Neural cell (in vitro differentiated cells): Measurements from ENCODE around the gene MAP2K7. TPM values are rescaled to one million over a fixed set of nuclear protein-coding genes. Genes with fewer than 3 reads are reported as not detected.

Source experiments
- H2AFZ ChIP-seq: fragments of 200-600, 300-800 bp; sonication (generic), shearing (Covaris generic); 2 replicates; pipeline ENCODE4 v1.6.0; 2014; ENCODE audit warnings: low read depth, mild to moderate bottlenecking, antibody characterized with exemption, low read length, moderate library complexity
- H3F3A ChIP-seq: fragments of 200-600 bp; shearing (Covaris generic); 2 replicates; pipeline ENCODE4 v1.6.1; 2016; ENCODE audit warnings: mild to moderate bottlenecking, moderate library complexity, mixed read lengths, antibody characterized with exemption, low read length; ENCODE audit not compliant: insufficient read depth, poor library complexity, severe bottlenecking
- H3K27ac ChIP-seq: fragments of 200-600, 300-800 bp; sonication (generic), shearing (Covaris generic); 2 replicates; pipeline ENCODE4 v1.5.1; 2014; ENCODE audit warnings: mild to moderate bottlenecking, low read length, moderate library complexity
- H3K27me3 ChIP-seq: fragments of 300-800, 200-600 bp; sonication (generic), shearing (Covaris generic); 2 replicates; pipeline ENCODE4 v1.6.0; 2014; ENCODE audit warnings: mild to moderate bottlenecking, low read depth, low read length, moderate library complexity; ENCODE audit not compliant: insufficient read depth
- H3K36me3 ChIP-seq: fragments of 300-800, 200-600 bp; sonication (generic), shearing (Covaris generic); 2 replicates; pipeline ENCODE4 v1.5.1; 2014; ENCODE audit warnings: mild to moderate bottlenecking, antibody characterized with exemption, low read length, moderate library complexity; ENCODE audit not compliant: insufficient read depth
- H3K4me2 ChIP-seq: fragments of 300-800, 200-600 bp; sonication (generic), shearing (Covaris generic); 2 replicates; pipeline ENCODE4 v1.6.0; 2014; ENCODE audit warnings: mild to moderate bottlenecking, low read length
- H3K4me3 ChIP-seq: fragments of 300-800, 200-600 bp; sonication (generic), shearing (Covaris generic); 2 replicates; pipeline ENCODE4 v1.5.1; 2014; ENCODE audit warnings: mild to moderate bottlenecking, low read length, moderate library complexity
- H3K79me2 ChIP-seq: fragments of 200-600 bp; shearing (Covaris generic); replicated peaks from 2 replicates; pipeline ENCODE4 v1.6.0; 2014; ENCODE audit warnings: mild to moderate bottlenecking, low read length, moderate library complexity; ENCODE audit not compliant: insufficient read depth
- H3K9ac ChIP-seq: fragments of 300-800, 200-600 bp; sonication (generic), shearing (Covaris generic); 2 replicates; pipeline ENCODE4 v1.6.1; 2016; ENCODE audit warnings: mild to moderate bottlenecking, low read length, mixed read lengths
- H3K9me2 ChIP-seq: fragments of 200-600 bp; shearing (Covaris generic); 2 replicates; pipeline ENCODE4 v1.6.1; 2016; ENCODE audit warnings: mild to moderate bottlenecking, low read length, mixed read lengths; ENCODE audit not compliant: insufficient read depth
- H3K9me3 ChIP-seq: fragments of 200-600, 300-800 bp; sonication (generic), shearing (Covaris generic); 2 replicates; pipeline ENCODE4 v1.6.1; 2016; ENCODE audit warnings: mild to moderate bottlenecking, mixed run types, low read length, moderate library complexity, mixed read lengths
- H4K20me1 ChIP-seq: fragments of 200-600 bp; shearing (Covaris generic); 2 replicates; pipeline ENCODE4 v1.6.1; 2016; ENCODE audit warnings: mild to moderate bottlenecking, mixed run types; ENCODE audit not compliant: insufficient read depth
- EP300 ChIP-seq: fragments of 450-650 bp; conservative IDR thresholded peaks from 2 replicates; pipeline ENCODE4 v1.6.1; 2014; ENCODE audit warnings: antibody characterized with exemption, mild to moderate bottlenecking, moderate library complexity; ENCODE audit not compliant: poor library complexity, severe bottlenecking
- EZH2 ChIP-seq: fragments of 200-600, 300-800 bp; shearing (Covaris generic), sonication (generic); IDR thresholded peaks from 2 replicates; pipeline ENCODE4 v1.6.1; 2014; ENCODE audit warnings: antibody characterized with exemption, low read length, borderline replicate concordance, mild to moderate bottlenecking; ENCODE audit not compliant: insufficient read depth, poor library complexity, severe bottlenecking
- MXI1 ChIP-seq: fragments of 450-650 bp; conservative IDR thresholded peaks from 2 replicates; pipeline ENCODE4 v1.6.1; 2014; ENCODE audit warnings: antibody characterized with exemption, mild to moderate bottlenecking; ENCODE audit not compliant: poor library complexity, severe bottlenecking
- POLR2AphosphoS5 ChIP-seq: IDR thresholded peaks from 2 replicates; pipeline ENCODE4 v1.6.1; 2012
- RAD21 ChIP-seq: fragments of 450-650 bp; conservative IDR thresholded peaks from 2 replicates; pipeline ENCODE4 v1.6.1; 2014; ENCODE audit warnings: antibody characterized with exemption, mild to moderate bottlenecking, moderate library complexity
- SMC3 ChIP-seq: fragments of 450-650 bp; conservative IDR thresholded peaks from 2 replicates; pipeline ENCODE4 v1.6.1; 2014; ENCODE audit warnings: antibody characterized with exemption, mild to moderate bottlenecking, moderate library complexity; ENCODE audit not compliant: poor library complexity
- TAF1 ChIP-seq: IDR thresholded peaks from 2 replicates; pipeline ENCODE4 v1.6.1; 2012; ENCODE audit warnings: low read depth
- polyA plus RNA-seq: library from polyadenylated mRNA; depleted of rRNA; stranded (reverse); fragments of >200 nt; gene quantifications from 2 replicates; pipeline ENCODE4 v1.2.3, GENCODE V29; 2014
- TF ChIP-seq, protein P1 (sequence below): fragments of 450-650 bp; IDR thresholded peaks from 2 replicates; pipeline ENCODE4 v1.5.1; 2014; ENCODE audit warnings: antibody characterized with exemption, mild to moderate bottlenecking, moderate library complexity; ENCODE audit not compliant: poor library complexity, severe bottlenecking
- TF ChIP-seq, protein P2 (sequence below): IDR thresholded peaks from 2 replicates; pipeline ENCODE4 v1.6.1; 2012; ENCODE audit warnings: borderline replicate concordance

Gene MAP2K7
- polyA plus RNA-seq, 1 donor from 2014 or later, result 9.2 TPM

DNA sequence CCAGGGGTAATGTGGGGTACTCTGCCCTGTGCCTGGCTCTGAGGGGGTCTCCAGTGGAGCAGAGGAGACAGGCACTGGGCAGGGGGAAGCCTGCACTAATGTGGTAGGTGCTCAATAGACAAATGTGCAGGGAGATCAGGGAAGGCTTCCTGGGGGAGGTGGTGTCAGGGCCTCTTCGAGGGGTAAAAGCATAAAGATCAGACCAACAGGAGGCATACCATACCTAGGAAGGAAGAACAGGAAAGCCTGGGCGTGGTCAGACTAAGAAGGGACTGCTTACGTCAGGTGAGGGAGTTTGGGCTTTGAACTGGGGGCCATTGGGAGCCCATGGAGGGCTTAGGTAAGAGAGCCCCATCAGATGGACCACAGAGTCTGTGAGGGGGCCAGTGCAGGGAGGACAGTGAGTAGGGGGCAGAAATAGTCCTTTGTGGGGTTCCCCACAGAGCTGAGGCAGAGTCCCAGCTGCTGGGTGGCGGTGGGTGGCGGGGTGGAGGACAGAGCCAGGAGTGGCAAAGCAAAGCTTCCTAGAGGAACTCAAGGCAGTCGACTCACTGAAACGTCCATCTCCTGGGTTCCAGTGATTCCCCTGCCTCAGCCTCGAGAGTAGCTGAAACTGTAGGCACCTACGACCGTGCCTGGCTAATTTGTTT lies 38.3 kb upstream of the MAP2K7 start:
- Histone ChIP-seq H3K9me2 (no peaks in the 10 kb centered on the region), H3K4me3 (no peak overlapping the region), H4K20me1 (no peaks in the 10 kb centered on the region), H3F3A (no peaks in the 10 kb centered on the region), H3K9me3 (no peaks in the 10 kb centered on the region), H2AFZ (no peak overlapping the region), H3K9ac (no peak overlapping the region), H3K4me2 (no peak overlapping the region), H3K79me2 (no peaks in the 10 kb centered on the region), H3K36me3 (no peaks in the 10 kb centered on the region), H3K27me3 (no peaks in the 10 kb centered on the region), H3K27ac (no peak overlapping the region)
- no peak for TF ChIP-seq EP300
- TF ChIP-seq TAF1, result no peak
- no peak for TF ChIP-seq EZH2
- TF ChIP-seq, protein P1, sequence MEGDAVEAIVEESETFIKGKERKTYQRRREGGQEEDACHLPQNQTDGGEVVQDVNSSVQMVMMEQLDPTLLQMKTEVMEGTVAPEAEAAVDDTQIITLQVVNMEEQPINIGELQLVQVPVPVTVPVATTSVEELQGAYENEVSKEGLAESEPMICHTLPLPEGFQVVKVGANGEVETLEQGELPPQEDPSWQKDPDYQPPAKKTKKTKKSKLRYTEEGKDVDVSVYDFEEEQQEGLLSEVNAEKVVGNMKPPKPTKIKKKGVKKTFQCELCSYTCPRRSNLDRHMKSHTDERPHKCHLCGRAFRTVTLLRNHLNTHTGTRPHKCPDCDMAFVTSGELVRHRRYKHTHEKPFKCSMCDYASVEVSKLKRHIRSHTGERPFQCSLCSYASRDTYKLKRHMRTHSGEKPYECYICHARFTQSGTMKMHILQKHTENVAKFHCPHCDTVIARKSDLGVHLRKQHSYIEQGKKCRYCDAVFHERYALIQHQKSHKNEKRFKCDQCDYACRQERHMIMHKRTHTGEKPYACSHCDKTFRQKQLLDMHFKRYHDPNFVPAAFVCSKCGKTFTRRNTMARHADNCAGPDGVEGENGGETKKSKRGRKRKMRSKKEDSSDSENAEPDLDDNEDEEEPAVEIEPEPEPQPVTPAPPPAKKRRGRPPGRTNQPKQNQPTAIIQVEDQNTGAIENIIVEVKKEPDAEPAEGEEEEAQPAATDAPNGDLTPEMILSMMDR, result no peak
- no peak for TF ChIP-seq RAD21
- no peak for TF ChIP-seq SMC3
- no peak for TF ChIP-seq POLR2AphosphoS5
- TF ChIP-seq, protein P2, sequence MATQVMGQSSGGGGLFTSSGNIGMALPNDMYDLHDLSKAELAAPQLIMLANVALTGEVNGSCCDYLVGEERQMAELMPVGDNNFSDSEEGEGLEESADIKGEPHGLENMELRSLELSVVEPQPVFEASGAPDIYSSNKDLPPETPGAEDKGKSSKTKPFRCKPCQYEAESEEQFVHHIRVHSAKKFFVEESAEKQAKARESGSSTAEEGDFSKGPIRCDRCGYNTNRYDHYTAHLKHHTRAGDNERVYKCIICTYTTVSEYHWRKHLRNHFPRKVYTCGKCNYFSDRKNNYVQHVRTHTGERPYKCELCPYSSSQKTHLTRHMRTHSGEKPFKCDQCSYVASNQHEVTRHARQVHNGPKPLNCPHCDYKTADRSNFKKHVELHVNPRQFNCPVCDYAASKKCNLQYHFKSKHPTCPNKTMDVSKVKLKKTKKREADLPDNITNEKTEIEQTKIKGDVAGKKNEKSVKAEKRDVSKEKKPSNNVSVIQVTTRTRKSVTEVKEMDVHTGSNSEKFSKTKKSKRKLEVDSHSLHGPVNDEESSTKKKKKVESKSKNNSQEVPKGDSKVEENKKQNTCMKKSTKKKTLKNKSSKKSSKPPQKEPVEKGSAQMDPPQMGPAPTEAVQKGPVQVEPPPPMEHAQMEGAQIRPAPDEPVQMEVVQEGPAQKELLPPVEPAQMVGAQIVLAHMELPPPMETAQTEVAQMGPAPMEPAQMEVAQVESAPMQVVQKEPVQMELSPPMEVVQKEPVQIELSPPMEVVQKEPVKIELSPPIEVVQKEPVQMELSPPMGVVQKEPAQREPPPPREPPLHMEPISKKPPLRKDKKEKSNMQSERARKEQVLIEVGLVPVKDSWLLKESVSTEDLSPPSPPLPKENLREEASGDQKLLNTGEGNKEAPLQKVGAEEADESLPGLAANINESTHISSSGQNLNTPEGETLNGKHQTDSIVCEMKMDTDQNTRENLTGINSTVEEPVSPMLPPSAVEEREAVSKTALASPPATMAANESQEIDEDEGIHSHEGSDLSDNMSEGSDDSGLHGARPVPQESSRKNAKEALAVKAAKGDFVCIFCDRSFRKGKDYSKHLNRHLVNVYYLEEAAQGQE, result no peak
- no peak for TF ChIP-seq MXI1

DNA sequence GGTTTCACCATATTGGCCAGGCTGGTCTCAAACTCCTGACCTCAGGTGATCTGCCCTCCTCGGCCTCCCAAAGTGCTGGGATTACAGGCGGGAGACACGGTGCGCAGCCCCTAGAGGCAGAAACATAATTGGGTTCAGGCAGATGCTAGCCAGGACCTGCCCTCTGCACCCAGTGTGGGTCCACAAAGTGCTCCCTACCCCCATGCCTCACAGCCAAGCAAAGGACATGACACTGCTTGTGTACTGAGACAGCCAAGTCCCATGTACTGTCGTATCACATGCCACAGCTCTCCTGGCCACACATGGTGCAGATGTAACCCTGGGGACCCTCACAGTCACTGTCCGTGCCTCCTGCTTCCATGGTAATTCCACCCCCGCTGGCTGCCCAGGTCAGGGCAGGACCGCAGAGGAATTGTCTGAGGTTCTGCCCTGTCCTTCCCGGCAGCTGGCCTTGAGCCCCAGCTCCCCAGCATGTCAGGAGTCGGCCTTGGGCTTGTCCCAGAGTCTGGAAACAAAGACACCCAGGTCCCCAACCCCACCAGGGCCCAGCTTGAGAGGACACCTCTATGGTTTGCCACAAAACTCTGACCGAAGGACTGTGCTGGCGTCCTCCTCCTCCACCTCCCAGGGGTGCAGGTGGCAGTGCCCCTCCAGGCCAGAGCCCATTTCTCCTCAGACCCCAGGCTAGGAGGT lies 37.1 kb upstream of the MAP2K7 start:
- Histone ChIP-seq H3K27me3 (no peaks in the 10 kb centered on the region), H2AFZ (no peak overlapping the region), H3K79me2 (no peaks in the 10 kb centered on the region), H3F3A (no peaks in the 10 kb centered on the region), H3K4me2 (no peak overlapping the region), H4K20me1 (no peaks in the 10 kb centered on the region), H3K9ac (no peak overlapping the region), H3K9me2 (no peaks in the 10 kb centered on the region), H3K9me3 (no peaks in the 10 kb centered on the region), H3K4me3 (no peak overlapping the region), H3K36me3 (no peaks in the 10 kb centered on the region), H3K27ac (no peak overlapping the region)
- TF ChIP-seq POLR2AphosphoS5 (peak; percentile 4), TAF1 (no peak), EP300 (no peak), SMC3 (no peak)
- TF ChIP-seq, protein P1, result no peak
- TF ChIP-seq, protein P2, result no peak
